ENCODE results near the gene TRIM50.

The TRIM50 gene

GRCh38 chr7:73351447-73352167, 23.7 kb upstream of the TRIM50 start:
- Histone ChIP-seq H3K27me3 (replicated peaks; ENCODE audit: control insufficient read depth, insufficient read depth, low read length, poor library complexity, severe bottlenecking) (no peaks in the 10 kb centered on the region), H3K27ac (ENCODE audit: insufficient read depth, low read length, poor library complexity, severe bottlenecking) (no peak overlapping the region), H3K4me3 (ENCODE audit: insufficient read depth, low read depth, low read length, poor library complexity, severe bottlenecking) (no peak overlapping the region), H3K36me3 (ENCODE audit: control insufficient read depth, insufficient read depth, low read length) (no peaks in the 10 kb centered on the region), H3K4me1 (ENCODE audit: control insufficient read depth, insufficient read depth, low read length, poor library complexity, severe bottlenecking) (no peaks in the 10 kb centered on the region), H3K9me3 (ENCODE audit: control insufficient read depth, low read length) (no peaks in the 10 kb centered on the region)
- DNase-seq: no peak

- DNase-seq: no peak
- Histone ChIP-seq H3K4me3 (ENCODE audit: insufficient read depth, low read depth, low read length, poor library complexity, severe bottlenecking) (no peak overlapping the region), H3K27ac (ENCODE audit: insufficient read depth, low read length, poor library complexity, severe bottlenecking) (no peak overlapping the region), H3K27me3 (replicated peaks; ENCODE audit: control insufficient read depth, insufficient read depth, low read length, poor library complexity, severe bottlenecking) (no peaks in the 10 kb centered on the region), H3K36me3 (ENCODE audit: control insufficient read depth, insufficient read depth, low read length) (no peaks in the 10 kb centered on the region), H3K9me3 (ENCODE audit: control insufficient read depth, low read length) (no peaks in the 10 kb centered on the region), H3K4me1 (ENCODE audit: control insufficient read depth, insufficient read depth, low read length, poor library complexity, severe bottlenecking) (no peaks in the 10 kb centered on the region)
Measured at GRCh38 chr7:73350306-73351068, 22.6 kb upstream of the TRIM50 start.

- Histone ChIP-seq H3K4me3 (ENCODE audit: insufficient read depth, low read depth, low read length, poor library complexity, severe bottlenecking) (no peak overlapping the region), H3K27me3 (replicated peaks; ENCODE audit: control insufficient read depth, insufficient read depth, low read length, poor library complexity, severe bottlenecking) (no peaks in the 10 kb centered on the region), H3K4me1 (ENCODE audit: control insufficient read depth, insufficient read depth, low read length, poor library complexity, severe bottlenecking) (no peaks in the 10 kb centered on the region), H3K9me3 (ENCODE audit: control insufficient read depth, low read length) (no peaks in the 10 kb centered on the region), H3K36me3 (ENCODE audit: control insufficient read depth, insufficient read depth, low read length) (no peaks in the 10 kb centered on the region), H3K27ac (ENCODE audit: insufficient read depth, low read length, poor library complexity, severe bottlenecking) (no peak overlapping the region)
- DNase-seq: no peak
Measured at GRCh38 chr7:73349763-73350162, 21.9 kb upstream of the TRIM50 start.

GRCh38 chr7:73345951-73346350, 18.1 kb upstream of the TRIM50 start:
- Histone ChIP-seq H3K27ac (ENCODE audit: insufficient read depth, low read length, poor library complexity, severe bottlenecking) (no peak overlapping the region), H3K9me3 (ENCODE audit: control insufficient read depth, low read length) (no peaks in the 10 kb centered on the region), H3K4me3 (ENCODE audit: insufficient read depth, low read depth, low read length, poor library complexity, severe bottlenecking) (no peak overlapping the region), H3K4me1 (ENCODE audit: control insufficient read depth, insufficient read depth, low read length, poor library complexity, severe bottlenecking) (no peaks in the 10 kb centered on the region), H3K27me3 (replicated peaks; ENCODE audit: control insufficient read depth, insufficient read depth, low read length, poor library complexity, severe bottlenecking) (no peaks in the 10 kb centered on the region), H3K36me3 (ENCODE audit: control insufficient read depth, insufficient read depth, low read length) (no peaks in the 10 kb centered on the region)
- no peak for DNase-seq

- Histone ChIP-seq H3K4me3 (ENCODE audit: insufficient read depth, low read depth, low read length, poor library complexity, severe bottlenecking) (no peak overlapping the region), H3K27ac (ENCODE audit: insufficient read depth, low read length, poor library complexity, severe bottlenecking) (no peak overlapping the region), H3K36me3 (ENCODE audit: control insufficient read depth, insufficient read depth, low read length) (no peaks in the 10 kb centered on the region), H3K9me3 (ENCODE audit: control insufficient read depth, low read length) (no peaks in the 10 kb centered on the region), H3K4me1 (ENCODE audit: control insufficient read depth, insufficient read depth, low read length, poor library complexity, severe bottlenecking) (no peaks in the 10 kb centered on the region), H3K27me3 (replicated peaks; ENCODE audit: control insufficient read depth, insufficient read depth, low read length, poor library complexity, severe bottlenecking) (no peaks in the 10 kb centered on the region)
- DNase-seq: no peak
Measured at GRCh38 chr7:73345538-73345937, 17.7 kb upstream of the TRIM50 start.

GRCh38 chr7:73343671-73344380, 15.9 kb upstream of the TRIM50 start:
- H3K4me1 ChIP-seq (ENCODE audit: control insufficient read depth, insufficient read depth, low read length, poor library complexity, severe bottlenecking): no peaks in the 10 kb centered on the region
- no peak overlapping the region for H3K4me3 ChIP-seq (ENCODE audit: insufficient read depth, low read depth, low read length, poor library complexity, severe bottlenecking)
- H3K27ac ChIP-seq (ENCODE audit: insufficient read depth, low read length, poor library complexity, severe bottlenecking): no peak overlapping the region
- no peak for DNase-seq
- H3K27me3 ChIP-seq (replicated peaks; ENCODE audit: control insufficient read depth, insufficient read depth, low read length, poor library complexity, severe bottlenecking): no peaks in the 10 kb centered on the region
- H3K36me3 ChIP-seq (ENCODE audit: control insufficient read depth, insufficient read depth, low read length): no peaks in the 10 kb centered on the region
- no peaks in the 10 kb centered on the region for H3K9me3 ChIP-seq (ENCODE audit: control insufficient read depth, low read length)

- DNase-seq: no peak
- H3K4me3 ChIP-seq (ENCODE audit: insufficient read depth, low read depth, low read length, poor library complexity, severe bottlenecking): no peak overlapping the region
Measured at GRCh38 chr7:73342645-73343044, 14.8 kb upstream of the TRIM50 start.

GRCh38 chr7:73341877-73342276, 14.0 kb upstream of the TRIM50 start:
- no peak for DNase-seq

More at GRCh38 chr7:73342645-73343044, 14.8 kb upstream of the TRIM50 start:
- H3K36me3 ChIP-seq (ENCODE audit: control insufficient read depth, insufficient read depth, low read length): no peaks in the 10 kb centered on the region
- H3K9me3 ChIP-seq (ENCODE audit: control insufficient read depth, low read length): no peaks in the 10 kb centered on the region
- no peaks in the 10 kb centered on the region for H3K27me3 ChIP-seq (replicated peaks; ENCODE audit: control insufficient read depth, insufficient read depth, low read length, poor library complexity, severe bottlenecking)
- H3K27ac ChIP-seq (ENCODE audit: insufficient read depth, low read length, poor library complexity, severe bottlenecking): no peak overlapping the region
- H3K4me1 ChIP-seq (ENCODE audit: control insufficient read depth, insufficient read depth, low read length, poor library complexity, severe bottlenecking): no peaks in the 10 kb centered on the region

GRCh38 chr7:73340514-73340913, 12.6 kb upstream of the TRIM50 start:
- DNase-seq: no peak
- Histone ChIP-seq H3K9me3 (ENCODE audit: control insufficient read depth, low read length) (no peaks in the 10 kb centered on the region), H3K36me3 (ENCODE audit: control insufficient read depth, insufficient read depth, low read length) (no peaks in the 10 kb centered on the region)

More at GRCh38 chr7:73341877-73342276, 14.0 kb upstream of the TRIM50 start:
- no peaks in the 10 kb centered on the region for H3K4me1 ChIP-seq (ENCODE audit: control insufficient read depth, insufficient read depth, low read length, poor library complexity, severe bottlenecking)
- H3K27me3 ChIP-seq (replicated peaks; ENCODE audit: control insufficient read depth, insufficient read depth, low read length, poor library complexity, severe bottlenecking): no peaks in the 10 kb centered on the region
- no peaks in the 10 kb centered on the region for H3K36me3 ChIP-seq (ENCODE audit: control insufficient read depth, insufficient read depth, low read length)
- no peak overlapping the region for H3K4me3 ChIP-seq (ENCODE audit: insufficient read depth, low read depth, low read length, poor library complexity, severe bottlenecking)
- H3K27ac ChIP-seq (ENCODE audit: insufficient read depth, low read length, poor library complexity, severe bottlenecking): no peak overlapping the region
- H3K9me3 ChIP-seq (ENCODE audit: control insufficient read depth, low read length): no peaks in the 10 kb centered on the region

GRCh38 chr7:73338321-73338720, 10.4 kb upstream of the TRIM50 start:
- Histone ChIP-seq H3K36me3 (ENCODE audit: control insufficient read depth, insufficient read depth, low read length) (no peaks in the 10 kb centered on the region), H3K4me3 (ENCODE audit: insufficient read depth, low read depth, low read length, poor library complexity, severe bottlenecking) (no peak overlapping the region), H3K4me1 (ENCODE audit: control insufficient read depth, insufficient read depth, low read length, poor library complexity, severe bottlenecking) (no peaks in the 10 kb centered on the region), H3K27me3 (replicated peaks; ENCODE audit: control insufficient read depth, insufficient read depth, low read length, poor library complexity, severe bottlenecking) (no peaks in the 10 kb centered on the region), H3K9me3 (ENCODE audit: control insufficient read depth, low read length) (no peaks in the 10 kb centered on the region), H3K27ac (ENCODE audit: insufficient read depth, low read length, poor library complexity, severe bottlenecking) (no peak overlapping the region)
- no peak for DNase-seq

More at GRCh38 chr7:73340514-73340913, 12.6 kb upstream of the TRIM50 start:
- Histone ChIP-seq H3K4me3 (ENCODE audit: insufficient read depth, low read depth, low read length, poor library complexity, severe bottlenecking) (no peak overlapping the region), H3K4me1 (ENCODE audit: control insufficient read depth, insufficient read depth, low read length, poor library complexity, severe bottlenecking) (no peaks in the 10 kb centered on the region), H3K27me3 (replicated peaks; ENCODE audit: control insufficient read depth, insufficient read depth, low read length, poor library complexity, severe bottlenecking) (no peaks in the 10 kb centered on the region), H3K27ac (ENCODE audit: insufficient read depth, low read length, poor library complexity, severe bottlenecking) (no peak overlapping the region)

Measured in effector memory CD4-positive, alpha-beta T cell (primary cell).